ENCODE data around the gene HDAC1.

HDAC1 gene

GRCh38 chr1:32377541-32378220 lies 85.8 kb downstream of the HDAC1 start:
- no peak for DNase-seq

- DNase-seq, result no peak
Measured at GRCh38 chr1:32380057-32380456, 88.2 kb downstream of the HDAC1 start.

Data from cortex of kidney (tissue), 1 donor.